HEK293 (cell line): ENCODE results near the gene SLC16A4.

ENCODE experiments used
- CTCF ChIA-PET: fragments of 350-600 bp; formaldehyde crosslinking; extraction: SDS; loops from one replicate; lab custom pipeline; 2021; ENCODE audit warnings: antibody characterized with exemption; lab: Yijun Ruan, JAX
- POLR2A ChIA-PET: fragments of 300-600 bp; formaldehyde crosslinking; extraction: SDS; loops from one replicate; lab custom pipeline; 2020; ENCODE audit warnings: antibody characterized with exemption, inconsistent platforms; lab: Yijun Ruan, JAX
- H3K27ac ChIP-seq: fragments of 200-500 bp; sonication (Bioruptor generic); 2 replicates; pipeline ENCODE4 v1.5.1; 2014; ENCODE audit warnings: low read depth, low read length, control low read depth, inconsistent platforms; ENCODE audit errors: extremely low read depth
- H3K36me3 ChIP-seq, 2 experiments: fragments of 200-500 bp in 1 of 2; sonication (Bioruptor generic) in 1 of 2; 1 replicate in 1 of 2; 2 replicates in 1 of 2; pipeline ENCODE4 v1.5.1; 2014 to 2017; ENCODE audit warnings: inconsistent platforms in 2 of 2, low read length in 2 of 2; ENCODE audit not compliant: control insufficient read depth in 2 of 2, insufficient read depth in 1 of 2
- H3K4me1 ChIP-seq: fragments of 200-500 bp; sonication (Bioruptor generic); 2 replicates; pipeline ENCODE4 v1.5.1; 2014; ENCODE audit warnings: mild to moderate bottlenecking, low read length, inconsistent platforms; ENCODE audit not compliant: control insufficient read depth, insufficient read depth
- H3K4me3 ChIP-seq: 2 replicates; pipeline ENCODE4 v1.5.1; 2011; ENCODE audit warnings: low read depth, mild to moderate bottlenecking, control low read depth, low read length, moderate library complexity
- H3K9me3 ChIP-seq: fragments of 200-500 bp; sonication (Bioruptor generic); 2 replicates; pipeline ENCODE4 v1.5.1; 2014; ENCODE audit warnings: low read depth, low read length, inconsistent platforms; ENCODE audit not compliant: control insufficient read depth, insufficient read depth
- KLF9 ChIP-seq: fragments of 450-650 bp; formaldehyde crosslinking; IDR thresholded peaks from 2 replicates; pipeline ENCODE4 v1.5.1; 2016; ENCODE audit warnings: missing biosample characterization, missing genetic modification characterization, low read depth
- SETDB1 ChIP-seq: IDR thresholded peaks from one replicate; pipeline ENCODE4 v1.6.1; 2017; ENCODE audit warnings: mild to moderate bottlenecking, low read length, moderate library complexity, mixed read lengths; ENCODE audit not compliant: insufficient read length
- SP7 ChIP-seq: fragments of 450-650 bp; formaldehyde crosslinking; IDR thresholded peaks from 2 replicates; pipeline ENCODE4 v1.5.1; 2016; ENCODE audit warnings: missing biosample characterization, missing genetic modification characterization
- TCF7L2 ChIP-seq: IDR thresholded peaks from 2 replicates; pipeline ENCODE4 v1.6.1; 2011; ENCODE audit warnings: low read depth, mild to moderate bottlenecking, inconsistent platforms, low read length, moderate library complexity, borderline replicate concordance
- ZBTB17 ChIP-seq: fragments of 450-650 bp; formaldehyde crosslinking; IDR thresholded peaks from 2 replicates; pipeline ENCODE4 v1.5.1; 2016; ENCODE audit warnings: missing biosample characterization, missing genetic modification characterization
- ZBTB21 ChIP-seq: fragments of 450-650 bp; formaldehyde crosslinking; IDR thresholded peaks from 2 replicates; pipeline ENCODE4 v1.5.1; 2017; ENCODE audit warnings: missing biosample characterization, missing genetic modification characterization
- ZNF16 ChIP-seq: fragments of 450-650 bp; formaldehyde crosslinking; IDR thresholded peaks from 2 replicates; pipeline ENCODE4 v1.5.1; 2016; ENCODE audit warnings: low read depth, missing biosample characterization, missing genetic modification characterization
- ZNF473 ChIP-seq: fragments of 450-650 bp; formaldehyde crosslinking; IDR thresholded peaks from 2 replicates; pipeline ENCODE4 v1.5.1; 2017; ENCODE audit warnings: missing biosample characterization, missing genetic modification characterization
- ZNF501 ChIP-seq: fragments of 450-650 bp; formaldehyde crosslinking; IDR thresholded peaks from 2 replicates; pipeline ENCODE4 v1.5.1; 2016; ENCODE audit warnings: missing biosample characterization, missing genetic modification characterization
- ZNF510 ChIP-seq: fragments of 450-650 bp; formaldehyde crosslinking; IDR thresholded peaks from 2 replicates; pipeline ENCODE4 v1.5.1; 2018; ENCODE audit warnings: mild to moderate bottlenecking, missing genetic modification characterization, missing biosample characterization; ENCODE audit not compliant: insufficient replicate concordance
- ZNF549 ChIP-seq: fragments of 450-650 bp; IDR thresholded peaks from 2 replicates; pipeline ENCODE4 v1.5.1; 2018; ENCODE audit warnings: missing biosample characterization, missing genetic modification characterization, mild to moderate bottlenecking, inconsistent platforms, moderate library complexity
- ZNF610 ChIP-seq: fragments of 450-650 bp; formaldehyde crosslinking; IDR thresholded peaks from 2 replicates; pipeline ENCODE4 v1.5.1; 2016; ENCODE audit warnings: missing biosample characterization, missing genetic modification characterization, borderline replicate concordance
- ZNF626 ChIP-seq: fragments of 450-650 bp; sonication (Bioruptor Pico); formaldehyde crosslinking; IDR thresholded peaks from 2 replicates; pipeline ENCODE4 v1.5.1; 2018; ENCODE audit warnings: missing biosample characterization, missing genetic modification characterization, inconsistent platforms
- ZNF664 ChIP-seq: fragments of 450-650 bp; formaldehyde crosslinking; IDR thresholded peaks from 2 replicates; pipeline ENCODE4 v1.5.1; 2016; ENCODE audit warnings: missing biosample characterization, missing genetic modification characterization
- ZNF791 ChIP-seq: fragments of 450-650 bp; formaldehyde crosslinking; IDR thresholded peaks from 2 replicates; pipeline ENCODE4 v1.5.1; 2016; ENCODE audit warnings: missing biosample characterization, missing genetic modification characterization
- ZSCAN16 ChIP-seq: fragments of 450-650 bp; formaldehyde crosslinking; IDR thresholded peaks from 2 replicates; pipeline ENCODE4 v1.5.1; 2016; ENCODE audit warnings: missing biosample characterization, missing genetic modification characterization
- ZSCAN23 ChIP-seq: fragments of 450-650 bp; formaldehyde crosslinking; IDR thresholded peaks from 2 replicates; pipeline ENCODE4 v1.5.1; 2016; ENCODE audit warnings: missing biosample characterization, missing genetic modification characterization
- TF ChIP-seq, protein P1 (sequence below): fragments of 450-650 bp; IDR thresholded peaks from 2 replicates; pipeline ENCODE4 v1.5.1; 2018; ENCODE audit warnings: missing biosample characterization, missing genetic modification characterization
- TF ChIP-seq, protein P2 (sequence below): fragments of 450-650 bp; formaldehyde crosslinking; IDR thresholded peaks from 2 replicates; pipeline ENCODE4 v1.5.1; 2017; ENCODE audit warnings: missing biosample characterization, missing genetic modification characterization

SLC16A4 gene

DNA sequence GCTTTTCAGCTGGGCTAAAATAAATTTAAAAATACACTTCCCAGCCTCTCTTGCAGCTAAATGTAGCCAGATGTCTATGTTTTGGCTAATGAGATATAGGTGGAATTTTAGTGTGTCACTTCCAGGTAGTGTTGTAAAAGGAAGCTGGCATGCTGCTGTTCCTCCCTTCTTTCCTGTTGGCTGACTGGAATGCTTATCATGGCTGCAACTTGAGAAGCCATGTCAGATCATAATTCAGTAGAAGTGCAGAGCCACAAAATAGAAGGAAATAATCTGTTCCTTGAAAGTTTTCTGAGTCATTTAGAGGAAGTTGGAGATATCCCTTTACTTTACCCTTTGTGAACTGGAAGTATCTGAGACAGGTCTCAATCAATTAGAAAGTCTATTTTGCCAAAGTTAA is 62.6 kb downstream of the SLC16A4 start:
- H3K4me1 ChIP-seq, result no peaks in the 10 kb centered on the region
- CTCF ChIA-PET, result interaction anchor here (0.6 to 2.3 kb wide), 5 partner anchors 9 to 124 kb away, joined by 3 to 12 read pairs (median 4); no protein-coding TSS in a partner anchor
- POLR2A ChIA-PET, result no interaction called here
- no peak overlapping the region for H3K4me3 ChIP-seq
- H3K9me3 ChIP-seq, result no peaks in the 10 kb centered on the region
- TF ChIP-seq, protein P1, sequence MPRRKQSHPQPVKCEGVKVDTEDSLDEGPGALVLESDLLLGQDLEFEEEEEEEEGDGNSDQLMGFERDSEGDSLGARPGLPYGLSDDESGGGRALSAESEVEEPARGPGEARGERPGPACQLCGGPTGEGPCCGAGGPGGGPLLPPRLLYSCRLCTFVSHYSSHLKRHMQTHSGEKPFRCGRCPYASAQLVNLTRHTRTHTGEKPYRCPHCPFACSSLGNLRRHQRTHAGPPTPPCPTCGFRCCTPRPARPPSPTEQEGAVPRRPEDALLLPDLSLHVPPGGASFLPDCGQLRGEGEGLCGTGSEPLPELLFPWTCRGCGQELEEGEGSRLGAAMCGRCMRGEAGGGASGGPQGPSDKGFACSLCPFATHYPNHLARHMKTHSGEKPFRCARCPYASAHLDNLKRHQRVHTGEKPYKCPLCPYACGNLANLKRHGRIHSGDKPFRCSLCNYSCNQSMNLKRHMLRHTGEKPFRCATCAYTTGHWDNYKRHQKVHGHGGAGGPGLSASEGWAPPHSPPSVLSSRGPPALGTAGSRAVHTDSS, result no peak
- peak; percentile 56 for TF ChIP-seq SETDB1
- no peak overlapping the region for H3K27ac ChIP-seq
- H3K36me3 ChIP-seq, result no peaks in the 10 kb centered on the region

DNA sequence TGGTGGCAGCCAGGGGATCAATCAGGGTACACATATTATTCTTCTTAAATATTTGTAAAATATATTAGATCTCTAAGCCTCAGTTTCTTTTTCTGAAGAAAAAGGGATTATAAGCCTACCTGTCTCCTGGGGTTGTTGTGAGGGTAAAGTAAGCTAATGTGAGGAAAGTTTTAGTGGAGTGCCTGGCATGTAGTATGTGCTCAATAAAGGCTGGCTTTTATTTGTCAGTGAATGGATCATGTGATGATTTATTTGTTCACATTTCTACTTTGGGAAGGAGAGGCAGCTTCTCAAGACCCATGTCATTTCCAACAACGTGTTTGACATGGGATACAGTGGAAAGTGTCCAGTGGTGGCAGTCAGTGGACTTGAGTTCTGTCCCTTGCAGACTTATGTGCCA is 64.0 kb downstream of the SLC16A4 start:
- POLR2A ChIA-PET, result interaction anchor here (1.0 kb wide), 1 partner anchor 9 kb away, joined by 3 read pairs; no protein-coding TSS in a partner anchor
- TF ChIP-seq ZNF664 (tag by site-specific recombination) (peak; percentile 95), ZBTB21 (no peak), ZSCAN23 (no peak)
- TF ChIP-seq, all 188 proteins: peak for 1

DNA sequence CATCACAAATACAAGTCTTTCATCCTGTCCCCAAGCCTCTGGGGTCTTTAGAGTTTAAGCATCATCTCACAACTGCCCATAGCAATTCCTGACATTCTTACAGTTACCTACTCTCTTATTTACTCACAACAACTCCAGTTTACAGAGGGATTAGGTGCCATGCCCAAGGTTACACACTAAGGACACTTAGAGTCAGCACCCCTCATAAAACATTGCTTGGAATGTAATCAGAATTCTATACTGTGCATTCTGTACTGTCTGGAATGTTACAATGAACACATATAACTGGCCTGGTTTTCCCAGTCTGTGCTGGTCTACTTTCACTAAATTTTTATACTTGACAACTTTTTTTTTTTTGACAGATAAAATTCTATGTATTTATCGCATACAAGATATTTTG is 66.2 kb downstream of the SLC16A4 start:
- CTCF ChIA-PET, result interaction anchor here (0.6 to 4.3 kb wide), 4 partner anchors 12 to 224 kb away, joined by 3 to 21 read pairs (median 4); no protein-coding TSS in a partner anchor
- Histone ChIP-seq H3K9me3 (no peaks in the 10 kb centered on the region), H3K4me3 (no peak overlapping the region), H3K4me1 (no peaks in the 10 kb centered on the region), H3K27ac (no peak overlapping the region), H3K36me3 (no peaks in the 10 kb centered on the region)
- TF ChIP-seq ZNF16 (tag by site-specific recombination) (no peak), ZNF664 (tag by site-specific recombination) (no peak), ZNF791 (no peak), ZNF626 (tag by site-specific recombination) (no peak), TCF7L2 (no peak), KLF9 (tag by site-specific recombination) (no peak), ZNF549 (tag by site-specific recombination) (no peak), ZNF473 (tag by site-specific recombination) (no peak), ZBTB17 (tag by site-specific recombination) (no peak), ZNF510 (tag by site-specific recombination) (no peak), ZSCAN16 (no peak), ZNF501 (tag by site-specific recombination) (no peak), ZSCAN23 (no peak), SP7 (tag by site-specific recombination) (no peak), ZNF610 (tag by site-specific recombination) (no peak)
- TF ChIP-seq, protein P2, sequence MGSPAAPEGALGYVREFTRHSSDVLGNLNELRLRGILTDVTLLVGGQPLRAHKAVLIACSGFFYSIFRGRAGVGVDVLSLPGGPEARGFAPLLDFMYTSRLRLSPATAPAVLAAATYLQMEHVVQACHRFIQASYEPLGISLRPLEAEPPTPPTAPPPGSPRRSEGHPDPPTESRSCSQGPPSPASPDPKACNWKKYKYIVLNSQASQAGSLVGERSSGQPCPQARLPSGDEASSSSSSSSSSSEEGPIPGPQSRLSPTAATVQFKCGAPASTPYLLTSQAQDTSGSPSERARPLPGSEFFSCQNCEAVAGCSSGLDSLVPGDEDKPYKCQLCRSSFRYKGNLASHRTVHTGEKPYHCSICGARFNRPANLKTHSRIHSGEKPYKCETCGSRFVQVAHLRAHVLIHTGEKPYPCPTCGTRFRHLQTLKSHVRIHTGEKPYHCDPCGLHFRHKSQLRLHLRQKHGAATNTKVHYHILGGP (tag by site-specific recombination), result no peak
- POLR2A ChIA-PET, result interaction anchor here (0.6 kb wide), 1 partner anchor 14 kb away, joined by 4 read pairs; no protein-coding TSS in a partner anchor

More for the DNA sequence above, 64.0 kb downstream of the SLC16A4 start:
- H3K4me1 ChIP-seq, result no peaks in the 10 kb centered on the region
- no peaks in the 10 kb centered on the region for H3K36me3 ChIP-seq
- no peaks in the 10 kb centered on the region for H3K9me3 ChIP-seq
- no peak overlapping the region for H3K4me3 ChIP-seq
- CTCF ChIA-PET, result interaction anchor here (0.7 to 2.0 kb wide), 4 partner anchors 12 to 119 kb away, joined by 3 to 13 read pairs (median 5); no protein-coding TSS in a partner anchor
- no peak overlapping the region for H3K27ac ChIP-seq
